BLaER1 (cell line): ENCODE measurements around the gene PLRG1.

Experiments
- H3K27ac ChIP-seq: shearing (Covaris generic); formaldehyde crosslinking; 2 replicates; pipeline ENCODE4 v1.8.1; 2022
- H3K27me3 ChIP-seq: shearing (Covaris generic); formaldehyde crosslinking; 2 replicates; pipeline ENCODE4 v1.8.1; 2022
- H3K36me3 ChIP-seq: shearing (Covaris generic); formaldehyde crosslinking; 2 replicates; pipeline ENCODE4 v1.8.1; 2022
- H3K4me1 ChIP-seq: shearing (Covaris generic); formaldehyde crosslinking; 2 replicates; pipeline ENCODE4 v1.8.1; 2022
- H3K4me2 ChIP-seq: shearing (Covaris generic); formaldehyde crosslinking; 2 replicates; pipeline ENCODE4 v1.8.1; 2022
- H3K4me3 ChIP-seq: shearing (Covaris generic); formaldehyde crosslinking; 2 replicates; pipeline ENCODE4 v1.8.1; 2022
- H3K9ac ChIP-seq: shearing (Covaris generic); formaldehyde crosslinking; 2 replicates; pipeline ENCODE4 v1.8.1; 2022
- H3K9me3 ChIP-seq: shearing (Covaris generic); formaldehyde crosslinking; 2 replicates; pipeline ENCODE4 v1.8.1; 2022
- H4K20me1 ChIP-seq: shearing (Covaris generic); formaldehyde crosslinking; 2 replicates; pipeline ENCODE4 v1.8.1; 2022
- Cebpa-rat ChIP-seq: shearing (Covaris generic); IDR thresholded peaks from 2 replicates; pipeline ENCODE4 v1.8.1; 2022

Gene PLRG1

GRCh38 chr4:154526151-154526550 lies 24.0 kb downstream of the PLRG1 start:
- TF ChIP-seq Cebpa-rat, result peak; percentile 34; the same call in 1 of the 2 replicates
- Histone ChIP-seq H3K36me3 (no peaks in the 10 kb centered on the region), H3K27me3 (no peaks in the 10 kb centered on the region), H3K27ac (no peak overlapping the region), H3K4me1 (0 out of 2 replicates have a peak, but pooled peaks cover 8% of the 10 kb centered on the region), H3K9me3 (peaks cover 10% of the 10 kb centered on the region; the same call in 1 of the 2 replicates), H3K4me2 (no peak overlapping the region), H4K20me1 (no peaks in the 10 kb centered on the region), H3K4me3 (no peak overlapping the region), H3K9ac (no peak overlapping the region)

GRCh38 chr4:154521607-154522006 lies 28.6 kb downstream of the PLRG1 start:
- H3K36me3 ChIP-seq, result no peaks in the 10 kb centered on the region
- H3K4me1 ChIP-seq, result 0 out of 2 replicates have a peak, but pooled peaks cover 8% of the 10 kb centered on the region
- H3K4me2 ChIP-seq, result no peak overlapping the region
- no peak overlapping the region for H3K4me3 ChIP-seq
- no peaks in the 10 kb centered on the region for H3K27me3 ChIP-seq
- H3K27ac ChIP-seq, result no peak overlapping the region
- no peak overlapping the region for H3K9ac ChIP-seq
- H4K20me1 ChIP-seq, result no peaks in the 10 kb centered on the region
- peaks cover 10% of the 10 kb centered on the region; the same call in 1 of the 2 replicates for H3K9me3 ChIP-seq
- TF ChIP-seq Cebpa-rat, result no peak

GRCh38 chr4:154519214-154519613 lies 31.0 kb downstream of the PLRG1 start:
- Histone ChIP-seq H3K36me3 (no peaks in the 10 kb centered on the region), H3K27ac (no peak overlapping the region), H4K20me1 (no peaks in the 10 kb centered on the region), H3K4me2 (no peak overlapping the region), H3K9ac (no peak overlapping the region), H3K9me3 (peaks cover 14% of the 10 kb centered on the region; the same call in 1 of the 2 replicates), H3K4me3 (no peak overlapping the region), H3K4me1 (no peaks in the 10 kb centered on the region), H3K27me3 (no peaks in the 10 kb centered on the region)
- TF ChIP-seq Cebpa-rat, result no peak

- H3K9me3 ChIP-seq, result peaks cover 14% of the 10 kb centered on the region
- H4K20me1 ChIP-seq, result no peaks in the 10 kb centered on the region
- TF ChIP-seq Cebpa-rat, result no peak
- H3K9ac ChIP-seq, result no peak overlapping the region
- H3K27me3 ChIP-seq, result no peaks in the 10 kb centered on the region
- H3K4me1 ChIP-seq, result no peaks in the 10 kb centered on the region
- no peaks in the 10 kb centered on the region for H3K36me3 ChIP-seq
- no peak overlapping the region for H3K27ac ChIP-seq
- H3K4me2 ChIP-seq, result no peak overlapping the region
- H3K4me3 ChIP-seq, result no peak overlapping the region
These were observed 32.6 kb downstream of the PLRG1 start for GRCh38 chr4:154517591-154517990.

- Histone ChIP-seq H4K20me1 (no peaks in the 10 kb centered on the region), H3K27ac (no peak overlapping the region), H3K36me3 (no peaks in the 10 kb centered on the region), H3K4me3 (no peak overlapping the region), H3K4me2 (no peak overlapping the region), H3K27me3 (no peaks in the 10 kb centered on the region), H3K9ac (no peak overlapping the region), H3K9me3 (peaks cover 14% of the 10 kb centered on the region), H3K4me1 (no peaks in the 10 kb centered on the region)
- TF ChIP-seq Cebpa-rat, result no peak
These were observed 33.7 kb downstream of the PLRG1 start for GRCh38 chr4:154516318-154517029.

- peaks cover 14% of the 10 kb centered on the region for H3K9me3 ChIP-seq
- H3K4me3 ChIP-seq, result no peak overlapping the region
- no peak overlapping the region for H3K9ac ChIP-seq
- H3K27ac ChIP-seq, result no peak overlapping the region
- H4K20me1 ChIP-seq, result no peaks in the 10 kb centered on the region
- no peaks in the 10 kb centered on the region for H3K27me3 ChIP-seq
- H3K36me3 ChIP-seq, result no peaks in the 10 kb centered on the region
- no peak overlapping the region for H3K4me2 ChIP-seq
- TF ChIP-seq Cebpa-rat, result no peak
- H3K4me1 ChIP-seq, result no peaks in the 10 kb centered on the region
These were observed 38.2 kb downstream of the PLRG1 start for GRCh38 chr4:154511981-154512380.

- H3K27ac ChIP-seq, result no peak overlapping the region
- no peak overlapping the region for H3K4me3 ChIP-seq
- H3K4me1 ChIP-seq, result 0 out of 2 replicates have a peak, but pooled peaks cover 1% of the 10 kb centered on the region
- H3K9ac ChIP-seq, result no peak overlapping the region
- no peak overlapping the region for H3K4me2 ChIP-seq
- H4K20me1 ChIP-seq, result no peaks in the 10 kb centered on the region
- H3K27me3 ChIP-seq, result no peaks in the 10 kb centered on the region
- no peaks in the 10 kb centered on the region for H3K36me3 ChIP-seq
- H3K9me3 ChIP-seq, result peaks cover 14% of the 10 kb centered on the region
- no peak for TF ChIP-seq Cebpa-rat
These were observed 38.7 kb downstream of the PLRG1 start for GRCh38 chr4:154511548-154511947.

- no peaks in the 10 kb centered on the region for H3K27me3 ChIP-seq
- no peaks in the 10 kb centered on the region for H3K36me3 ChIP-seq
- H3K9me3 ChIP-seq, result no peaks in the 10 kb centered on the region
- no peak overlapping the region for H3K9ac ChIP-seq
- peaks cover 10% of the 10 kb centered on the region; the same call in 1 of the 2 replicates for H3K4me1 ChIP-seq
- no peak for TF ChIP-seq Cebpa-rat
- H3K4me2 ChIP-seq, result no peak overlapping the region
- no peak overlapping the region for H3K27ac ChIP-seq
- no peak overlapping the region for H3K4me3 ChIP-seq
- H4K20me1 ChIP-seq, result no peaks in the 10 kb centered on the region
These were observed 43.0 kb downstream of the PLRG1 start for GRCh38 chr4:154507156-154507555.

- H3K9me3 ChIP-seq, result no peaks in the 10 kb centered on the region
- no peak overlapping the region for H3K4me3 ChIP-seq
- no peaks in the 10 kb centered on the region for H3K36me3 ChIP-seq
- no peaks in the 10 kb centered on the region for H3K27me3 ChIP-seq
- H3K27ac ChIP-seq, result no peak overlapping the region
- no peaks in the 10 kb centered on the region for H4K20me1 ChIP-seq
- H3K4me2 ChIP-seq, result no peak overlapping the region
- H3K4me1 ChIP-seq, result peaks cover 10% of the 10 kb centered on the region; the same call in 1 of the 2 replicates
- TF ChIP-seq Cebpa-rat, result no peak
- H3K9ac ChIP-seq, result no peak overlapping the region
These were observed 43.9 kb downstream of the PLRG1 start for GRCh38 chr4:154506253-154506652.

GRCh38 chr4:154503598-154503997 lies 46.6 kb downstream of the PLRG1 start:
- Histone ChIP-seq H3K36me3 (no peaks in the 10 kb centered on the region), H3K4me2 (no peak overlapping the region), H3K9ac (no peak overlapping the region), H3K4me1 (peaks cover 10% of the 10 kb centered on the region; the same call in 1 of the 2 replicates), H3K4me3 (no peak overlapping the region), H3K27ac (no peak overlapping the region), H3K9me3 (no peaks in the 10 kb centered on the region), H3K27me3 (no peaks in the 10 kb centered on the region), H4K20me1 (no peaks in the 10 kb centered on the region)
- TF ChIP-seq Cebpa-rat, result no peak
